ENCODE measurements around the gene STX12.
"Not testable (repeated sequence)": the region's sequence is repeated elsewhere in the genome, so short reads cannot be mapped to it uniquely, and the experiment has no call there.

The STX12 gene

DNA sequence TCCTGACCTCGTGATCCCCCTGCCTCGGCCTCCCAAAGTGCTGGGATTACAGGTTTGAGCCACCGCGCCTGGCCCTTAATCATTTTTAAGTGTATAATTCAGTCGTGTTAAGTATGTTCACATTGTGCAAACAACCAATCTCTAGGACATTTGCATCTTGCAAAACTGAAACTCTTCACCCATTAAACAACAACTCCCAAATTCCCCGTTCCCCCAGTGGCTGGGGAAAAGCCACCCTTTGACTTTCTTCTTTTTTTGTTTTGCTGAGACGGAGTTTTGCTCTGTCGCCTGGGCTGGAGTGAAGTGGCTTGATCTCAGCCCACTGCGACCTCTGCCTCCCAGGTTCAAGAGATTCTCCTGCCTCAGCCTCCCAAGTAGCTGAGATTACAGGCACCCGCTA is 92.8 kb downstream of the STX12 start:
- no peak for DNase-seq (ENCODE audit: low read depth, low spot score)

GRCh38 chr1:27868556-27868931 is 95.5 kb downstream of the STX12 start:
- DNase-seq (ENCODE audit: low read depth, low spot score): no peak

DNA sequence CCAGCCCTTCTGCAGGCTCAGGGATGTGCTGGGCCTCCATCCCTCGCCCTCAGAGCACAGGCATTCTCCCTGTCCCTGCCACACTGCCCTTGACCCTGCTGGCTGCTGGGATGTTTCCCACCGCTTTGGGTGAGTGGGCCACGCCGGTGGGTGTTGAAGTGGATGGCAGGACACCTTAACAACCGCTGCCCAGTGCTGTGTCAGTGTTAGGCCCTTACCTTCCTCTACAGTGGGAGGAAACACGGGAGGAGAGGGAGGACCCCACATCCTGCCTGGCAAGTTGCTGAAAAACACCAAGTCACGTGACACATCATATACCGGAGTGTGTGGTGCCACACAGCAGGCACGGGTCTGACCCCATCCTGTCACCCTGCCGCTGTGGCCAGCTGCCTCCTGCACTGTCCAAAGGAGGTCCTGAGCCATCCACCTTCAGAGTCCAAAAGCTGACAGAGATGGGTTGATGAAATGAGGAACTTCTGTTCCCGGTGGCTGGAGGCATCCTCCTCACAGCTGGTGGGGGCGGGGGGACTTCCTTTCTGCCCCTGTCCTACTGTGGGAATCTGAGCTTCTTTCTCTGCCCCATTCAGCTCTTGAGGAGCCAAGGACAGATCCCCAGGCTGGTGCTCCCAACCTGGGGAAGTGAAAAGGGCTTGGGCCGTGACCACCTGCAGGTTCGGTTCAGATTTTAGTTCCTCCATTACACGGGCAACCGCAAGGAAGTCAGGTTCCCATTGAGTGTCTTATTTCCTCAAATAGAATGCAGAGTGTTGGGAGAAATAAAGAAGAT is 96.1 kb downstream of the STX12 start:
- DNase-seq (ENCODE audit: low read depth, low spot score): no peak

DNA sequence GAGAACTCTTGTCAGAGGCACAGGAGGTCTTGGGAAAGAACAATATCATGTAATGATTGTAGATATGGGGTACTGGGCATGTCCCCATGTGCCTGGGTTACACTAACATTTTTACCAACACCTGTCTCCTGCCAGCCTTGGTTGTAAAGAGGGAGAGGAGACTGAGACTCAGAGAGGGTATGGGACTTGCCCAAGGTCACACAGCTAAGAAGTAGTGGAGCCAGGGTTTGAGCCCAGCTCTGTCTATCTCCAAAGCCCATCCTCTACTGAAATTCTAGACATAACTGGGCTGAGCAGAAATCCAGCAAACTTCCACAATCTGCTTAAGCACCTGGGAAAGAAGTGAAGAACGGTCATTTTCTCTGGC is 96.7 kb downstream of the STX12 start:
- no peak for DNase-seq (ENCODE audit: low read depth, low spot score)

DNA sequence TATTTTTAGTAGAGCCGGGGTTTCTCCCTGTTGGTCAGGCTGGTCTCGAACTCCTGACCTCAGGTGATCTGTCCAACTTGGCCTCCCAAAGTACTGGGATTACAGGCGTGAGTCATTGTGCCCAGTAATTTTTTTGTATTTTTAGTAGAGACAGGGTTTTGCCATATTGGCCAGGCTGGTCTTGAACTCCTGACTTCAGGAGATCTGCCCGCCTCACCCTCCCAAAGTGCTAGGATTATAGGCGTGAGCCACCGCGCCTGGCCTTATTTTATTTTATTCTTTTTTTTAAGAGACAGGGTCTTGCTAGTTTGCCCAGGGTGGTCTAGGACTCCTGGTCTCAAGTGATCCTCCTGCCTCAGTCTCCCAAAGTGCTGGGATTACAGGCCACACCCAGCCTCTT is 98.1 kb downstream of the STX12 start:
- not testable (repeated sequence) for DNase-seq (ENCODE audit: low read depth, low spot score)

DNA sequence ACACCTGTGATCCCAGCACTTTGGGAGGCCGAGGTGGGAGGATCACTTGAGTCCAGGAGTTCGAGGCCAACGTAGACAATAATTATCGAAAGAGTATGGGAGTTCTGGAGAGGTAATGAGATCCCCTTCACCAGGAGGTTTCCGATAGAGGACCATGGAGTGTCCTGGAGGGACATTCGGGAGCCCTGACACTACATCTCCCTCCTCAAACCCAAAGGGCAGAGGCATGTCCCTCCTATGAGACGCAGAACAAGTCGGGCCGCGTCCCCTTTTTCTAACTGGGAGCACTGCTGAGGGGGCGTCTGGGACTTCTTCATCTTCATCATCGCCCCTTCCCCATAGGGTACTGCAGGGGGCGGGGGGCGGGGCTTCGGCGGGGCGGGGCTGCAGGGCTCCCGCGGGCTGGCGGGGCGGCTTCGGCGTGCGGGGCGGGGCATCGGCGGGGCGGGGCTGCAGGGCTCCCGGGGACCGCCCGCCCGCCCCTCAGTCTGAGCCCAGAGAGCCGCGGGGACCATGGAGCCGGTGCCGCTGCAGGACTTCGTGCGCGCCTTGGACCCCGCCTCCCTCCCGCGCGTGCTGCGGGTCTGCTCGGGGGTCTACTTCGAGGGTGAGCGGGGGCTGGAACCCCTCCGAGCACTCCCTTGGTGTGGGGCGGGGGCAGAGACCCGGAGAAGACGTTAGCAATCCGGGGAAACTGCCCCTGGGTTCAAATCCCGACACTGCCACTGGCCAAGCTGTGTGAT is 99.2 kb downstream of the STX12 start, which contains the start of gene THEMIS2:
Gene THEMIS2, plus strand, starts transcription at position 486 of the 743 bp plus-strand sequence. Its CDS starts 28 bp downstream, at position 514.
- peak; percentile 48 for DNase-seq (ENCODE audit: low read depth, low spot score)

DNA sequence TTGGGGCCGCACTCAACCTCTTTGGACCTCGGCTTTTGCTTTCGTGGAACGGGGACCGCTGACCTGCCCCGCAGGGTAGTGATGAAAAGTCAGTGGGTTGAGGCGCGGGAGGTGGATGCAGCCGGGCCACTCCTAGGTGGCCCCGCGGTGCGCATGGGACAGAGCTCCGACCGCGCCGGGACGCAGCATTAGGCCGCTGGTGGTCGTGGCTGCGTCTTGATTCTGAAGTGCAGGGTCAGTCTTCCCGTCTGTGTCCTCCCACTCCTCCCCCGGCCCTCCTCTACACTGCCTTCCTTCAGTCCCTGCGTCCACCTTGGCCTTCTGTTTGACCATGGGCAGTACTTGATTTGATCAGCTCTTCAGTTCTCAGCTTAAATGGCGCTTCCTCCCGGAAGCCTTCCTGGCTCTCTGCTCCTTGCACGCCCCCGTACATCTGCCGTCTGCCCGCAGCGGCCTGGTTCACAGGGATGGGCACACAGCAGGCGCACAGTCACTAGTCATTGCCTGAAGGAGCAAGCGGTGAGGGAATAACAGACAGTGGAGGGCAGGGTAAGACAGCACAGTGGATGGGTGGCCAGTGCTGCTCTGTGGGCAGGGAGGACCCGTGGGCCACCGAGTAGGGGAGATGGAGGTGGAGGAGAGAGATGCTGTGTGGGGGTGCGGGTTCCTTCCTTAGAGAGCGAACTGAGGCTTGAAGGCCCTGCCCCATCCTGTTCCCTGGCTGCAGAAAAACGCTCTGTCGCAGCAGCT is 100.0 kb downstream of the STX12 start:
- peak; percentile 52 for DNase-seq (ENCODE audit: low read depth, low spot score)

GRCh38 chr1:27873671-27874384 is 100.8 kb downstream of the STX12 start:
- DNase-seq (ENCODE audit: low read depth, low spot score): no peak
